OCI-LY1 (cell line): ENCODE results near the gene NRP1.

ENCODE experiments used
- EZH2 ChIP-seq: fragments of 200-600 bp; sonication (generic), shearing (Covaris generic); IDR thresholded peaks from 2 replicates; pipeline ENCODE4 v1.8.0; 2017; ENCODE audit warnings: borderline replicate concordance, mixed run types, mild to moderate bottlenecking, antibody characterized with exemption, low read length, moderate library complexity, mixed read lengths
- TF ChIP-seq, protein P1 (sequence below): fragments of 200-600 bp; sonication (generic), shearing (Covaris generic); IDR thresholded peaks from 2 replicates; pipeline ENCODE4 v1.5.1; 2017; ENCODE audit warnings: mild to moderate bottlenecking, antibody characterized with exemption, low read length, moderate library complexity, mixed read lengths

DNA sequence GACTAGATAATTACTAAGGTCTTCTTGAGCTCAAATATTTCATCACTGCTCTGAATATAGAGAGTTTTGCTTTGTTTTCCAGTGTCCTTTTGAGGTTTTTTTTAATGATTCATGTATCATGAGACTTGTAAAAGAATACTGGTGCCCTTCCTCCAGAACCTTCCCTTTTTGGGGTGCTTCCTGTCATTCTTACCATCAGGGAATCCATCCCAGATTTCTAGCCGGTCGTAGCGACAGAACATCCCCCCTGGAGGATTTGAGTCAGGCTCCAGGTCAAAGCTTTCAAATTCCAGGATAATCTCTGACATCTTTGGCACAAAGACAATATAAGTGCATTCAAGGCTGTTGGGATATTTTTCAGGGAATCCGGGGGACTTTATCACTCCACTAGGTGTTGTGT lies 71.0 kb downstream of the NRP1 start:
- TF ChIP-seq, protein P1, sequence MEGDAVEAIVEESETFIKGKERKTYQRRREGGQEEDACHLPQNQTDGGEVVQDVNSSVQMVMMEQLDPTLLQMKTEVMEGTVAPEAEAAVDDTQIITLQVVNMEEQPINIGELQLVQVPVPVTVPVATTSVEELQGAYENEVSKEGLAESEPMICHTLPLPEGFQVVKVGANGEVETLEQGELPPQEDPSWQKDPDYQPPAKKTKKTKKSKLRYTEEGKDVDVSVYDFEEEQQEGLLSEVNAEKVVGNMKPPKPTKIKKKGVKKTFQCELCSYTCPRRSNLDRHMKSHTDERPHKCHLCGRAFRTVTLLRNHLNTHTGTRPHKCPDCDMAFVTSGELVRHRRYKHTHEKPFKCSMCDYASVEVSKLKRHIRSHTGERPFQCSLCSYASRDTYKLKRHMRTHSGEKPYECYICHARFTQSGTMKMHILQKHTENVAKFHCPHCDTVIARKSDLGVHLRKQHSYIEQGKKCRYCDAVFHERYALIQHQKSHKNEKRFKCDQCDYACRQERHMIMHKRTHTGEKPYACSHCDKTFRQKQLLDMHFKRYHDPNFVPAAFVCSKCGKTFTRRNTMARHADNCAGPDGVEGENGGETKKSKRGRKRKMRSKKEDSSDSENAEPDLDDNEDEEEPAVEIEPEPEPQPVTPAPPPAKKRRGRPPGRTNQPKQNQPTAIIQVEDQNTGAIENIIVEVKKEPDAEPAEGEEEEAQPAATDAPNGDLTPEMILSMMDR = no peak
- TF ChIP-seq EZH2 = no peak
